ENCODE data around the gene SECISBP2.

- TF ChIP-seq CTCF (IDR thresholded peaks at IDR 0.05; ENCODE audit: insufficient read depth, low read length, poor library complexity, severe bottlenecking), result no peak
- TF ChIP-seq EZH2phosphoT487 (conservative IDR thresholded peaks at IDR 0.05; ENCODE audit: low read length), result no peak
These were observed 85.8 kb downstream of the SECISBP2 start for GRCh38 chr9:89404074-89404473.

Data from SU-DHL-6 (cell line).